Thoracic aorta (tissue), 2 donors: Measurements from ENCODE around the gene HPCAL1. TPM values are rescaled to one million over a fixed set of nuclear protein-coding genes. Genes with fewer than 3 reads are reported as not detected.

Source experiments
- ATAC-seq: fragments of 150-250 bp; one replicate; pipeline ENCODE4 v1.8.0; 2017; ENCODE audit warnings: low read depth; ENCODE audit not compliant: insufficient number of reproducible peaks, low FRiP score
- DNase-seq: peaks from one replicate; pipeline ENCODE4 v3.0.0-alpha.2; 2020; ENCODE audit warnings: low spot score
- H3K27ac ChIP-seq, 2 donors: fragments of 200-600 bp; sonication (generic); 1 replicate in 1 of 2; 2 replicates in 1 of 2; pipeline ENCODE4 v1.5.1; 2016; ENCODE audit warnings: mild to moderate bottlenecking in 2 of 2, moderate library complexity in 2 of 2
- H3K27me3 ChIP-seq: fragments of 200-600 bp; sonication (generic); replicated peaks from 2 replicates; pipeline ENCODE4 v1.6.0; 2016; ENCODE audit warnings: mild to moderate bottlenecking; ENCODE audit not compliant: insufficient read depth
- H3K36me3 ChIP-seq: fragments of 200-600 bp; sonication (generic); one replicate; pipeline ENCODE4 v1.5.1; 2016
- H3K4me1 ChIP-seq, 2 donors: fragments of 200-600 bp; sonication (generic); 1 replicate in 1 of 2; 2 replicates in 1 of 2; pipeline versions ENCODE4 v1.5.1 to v1.6.0; 2016; ENCODE audit warnings: low read depth in 2 of 2, mild to moderate bottlenecking in 1 of 2; ENCODE audit not compliant: control insufficient read depth in 1 of 2
- H3K4me3 ChIP-seq: fragments of 200-600 bp; sonication (generic); 2 replicates; pipeline ENCODE4 v1.5.1; 2016; ENCODE audit warnings: mild to moderate bottlenecking
- H3K9me3 ChIP-seq: fragments of 200-600 bp; sonication (generic); 2 replicates; pipeline ENCODE4 v1.5.1; 2016
- CTCF ChIP-seq: fragments of 200-600 bp; sonication (generic); IDR thresholded peaks from one replicate; pipeline ENCODE4 v1.5.1; 2019; ENCODE audit warnings: antibody characterized with exemption
- total RNA-seq, 2 donors: library from RNA; depleted of rRNA; stranded (reverse); fragments of >200 nt; gene quantifications; one replicate each; pipeline versions ENCODE4 v1.1.0 to v1.2.3, GENCODE V29; 2016

Gene HPCAL1
- total RNA-seq, 2 donors from 2014 or later, result 34.6 to 50.2 TPM

DNA sequence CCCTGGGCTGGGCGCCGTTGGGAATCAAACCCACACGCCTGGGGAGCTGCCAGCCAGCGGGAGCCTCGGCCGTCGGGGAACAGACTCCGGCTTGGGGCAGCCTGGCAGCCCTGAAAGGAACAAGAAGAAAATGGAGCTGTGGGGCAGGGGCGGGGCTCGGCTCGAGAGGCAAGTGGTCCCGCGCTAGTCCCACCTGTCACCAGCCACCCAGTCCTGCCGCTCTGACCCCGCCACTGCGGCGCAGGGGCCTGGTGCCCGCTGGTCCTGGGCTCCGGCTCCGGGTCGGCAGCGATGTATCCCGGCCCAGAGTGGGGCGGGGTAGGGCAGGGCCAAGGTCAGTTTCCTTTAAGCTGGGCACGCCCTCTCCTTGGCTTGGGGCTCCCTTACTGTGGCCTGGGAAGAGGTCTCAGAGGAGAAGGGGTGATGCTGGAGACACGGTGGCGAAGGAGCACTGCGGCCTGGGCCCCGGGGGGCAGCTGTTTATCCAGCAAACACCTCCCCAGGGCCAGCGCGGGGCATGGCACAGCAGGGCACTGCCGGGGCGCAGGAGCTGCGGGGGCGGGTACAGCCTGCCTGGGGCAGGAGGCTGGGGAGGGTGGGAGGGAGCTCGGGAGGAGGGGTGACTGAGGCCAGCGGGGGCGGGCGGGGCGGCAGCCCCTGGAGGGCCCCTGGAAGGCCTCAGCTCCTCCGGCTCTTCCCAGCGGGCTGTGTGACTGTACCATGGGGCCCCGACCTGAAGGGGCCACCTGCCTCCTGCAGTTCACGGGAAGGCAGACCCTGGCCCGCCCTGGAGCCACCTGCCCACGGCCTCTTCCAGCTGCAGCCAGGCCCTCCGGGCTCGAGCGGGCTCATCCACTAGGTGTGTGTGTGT lies 129.8 kb downstream of the HPCAL1 start:
- peak overlapping the region; percentile 53 for H3K4me3 ChIP-seq

GRCh38 chr2:10433264-10433946 lies 130.7 kb downstream of the HPCAL1 start:
- TF ChIP-seq CTCF, result no peak
- Histone ChIP-seq H3K27ac (no peak overlapping the region), H3K9me3 (no peaks in the 10 kb centered on the region), H3K4me3 (no peak overlapping the region), H3K36me3 (no peaks in the 10 kb centered on the region), H3K4me1 (peaks cover 0 to 8% of the 10 kb centered on the region in 2 donors), H3K27me3 (no peaks in the 10 kb centered on the region)
- DNase-seq, result no peak
- ATAC-seq, result no peak

More for the DNA sequence above, 129.8 kb downstream of the HPCAL1 start:
- H3K4me1 ChIP-seq, result peaks cover 0 to 8% of the 10 kb centered on the region in 2 donors
- ATAC-seq (no peak), DNase-seq (no peak)
- H3K36me3 ChIP-seq, result no peaks in the 10 kb centered on the region
- H3K9me3 ChIP-seq, result no peaks in the 10 kb centered on the region
- no peak for TF ChIP-seq CTCF
- no peak overlapping the region for H3K27ac ChIP-seq
- no peaks in the 10 kb centered on the region for H3K27me3 ChIP-seq

DNA sequence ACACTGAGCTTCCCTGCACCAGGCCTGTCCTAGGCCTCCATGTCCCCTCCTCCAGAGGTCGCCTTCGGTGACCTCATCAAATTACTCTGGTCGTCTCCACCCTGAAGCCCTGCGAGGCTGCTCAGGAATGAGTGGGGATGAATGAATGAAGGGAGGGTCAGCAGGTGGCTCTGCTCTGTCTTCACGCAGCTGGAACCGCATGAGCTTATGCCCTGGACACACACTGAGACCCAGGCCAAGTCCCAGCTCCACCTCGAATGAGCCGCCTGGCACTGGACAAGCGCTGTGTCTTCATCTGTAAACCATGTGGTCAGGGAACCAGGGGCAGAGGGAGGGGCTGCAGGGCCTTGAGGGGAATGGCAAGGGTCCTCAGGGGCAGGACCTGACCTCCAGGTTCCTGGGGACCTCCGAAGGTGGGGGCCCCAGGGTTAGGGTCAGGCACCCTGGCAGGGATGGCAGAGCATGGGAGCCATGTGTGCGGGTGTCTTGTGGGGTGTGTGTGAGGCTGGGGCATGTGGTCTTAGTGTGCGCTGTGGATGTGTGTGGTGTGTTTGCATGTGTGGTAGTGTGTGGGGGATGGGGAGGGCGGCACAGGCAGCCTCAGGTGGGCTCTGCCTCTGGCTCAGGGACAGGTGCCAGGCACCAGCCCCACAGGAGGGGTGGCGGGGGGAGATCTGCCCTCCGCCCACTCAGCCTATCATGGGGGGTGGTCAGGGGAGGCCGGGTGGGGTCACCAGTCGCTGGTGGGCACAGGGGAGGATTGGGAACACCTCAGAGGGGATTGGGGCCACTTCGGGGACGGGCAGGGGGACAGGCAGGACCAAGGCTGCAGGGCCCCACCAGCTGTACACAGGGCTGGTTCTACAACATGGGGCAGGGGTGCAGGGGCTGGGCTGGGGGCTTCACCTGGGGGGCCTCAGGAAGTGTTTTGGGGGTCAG lies 131.5 kb downstream of the HPCAL1 start:
- Histone ChIP-seq H3K27me3 (no peaks in the 10 kb centered on the region), H3K4me1 (peaks cover 0 to 12% of the 10 kb centered on the region in 2 donors), H3K4me3 (no peak overlapping the region), H3K36me3 (no peaks in the 10 kb centered on the region), H3K27ac (no peak overlapping the region), H3K9me3 (no peaks in the 10 kb centered on the region)
- ATAC-seq, result no peak
- no peak for TF ChIP-seq CTCF
- DNase-seq, result no peak

DNA sequence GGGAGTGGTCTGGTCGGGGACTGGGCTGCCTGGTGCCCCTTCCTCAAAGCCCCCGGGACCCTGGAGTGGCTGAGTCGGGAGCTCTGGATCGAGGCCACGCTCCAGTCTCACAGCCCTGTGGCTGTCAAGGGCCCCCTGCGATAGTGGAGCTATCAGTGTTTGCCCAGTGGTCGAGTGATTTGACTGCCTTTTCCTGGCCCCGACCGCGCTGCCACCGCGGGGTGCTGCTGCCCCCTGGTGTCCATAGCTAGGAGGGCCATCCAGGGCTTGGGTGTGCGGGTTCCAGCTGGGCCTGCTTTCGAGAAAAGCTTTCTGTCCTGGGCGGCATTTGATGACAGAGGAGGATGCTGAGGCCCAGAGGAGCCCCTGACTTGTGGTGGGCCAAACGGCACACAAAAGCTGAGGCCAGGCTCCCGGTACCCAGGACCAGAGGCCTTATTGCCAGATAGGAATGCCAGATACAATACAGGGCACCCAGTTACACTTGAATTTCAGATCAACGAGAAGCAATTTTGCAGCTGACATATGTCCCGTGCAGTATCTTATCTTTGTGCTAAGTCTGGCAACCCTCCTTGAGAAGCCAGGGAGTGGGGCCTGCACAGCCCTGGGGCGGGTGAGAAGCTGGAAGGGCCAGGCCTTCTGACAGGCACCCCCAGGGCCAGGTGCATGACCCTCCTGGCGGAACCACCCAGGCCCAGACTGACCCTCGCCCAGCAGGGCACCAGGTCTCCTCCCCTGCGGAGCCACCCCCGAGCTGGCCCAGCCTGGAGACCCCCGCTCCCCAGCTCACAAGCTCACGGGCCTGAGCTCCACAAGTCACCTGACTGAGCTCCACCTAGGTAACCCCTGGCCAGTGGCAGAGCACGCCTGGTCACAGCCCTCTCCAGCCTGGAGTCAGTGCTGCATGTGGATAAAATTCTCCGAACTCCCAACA lies 132.4 kb downstream of the HPCAL1 start:
- peak; percentile 98 for TF ChIP-seq CTCF
- H3K4me3 ChIP-seq, result no peak overlapping the region
- ATAC-seq (no peak), DNase-seq (no peak)
- peaks cover 0 to 16% of the 10 kb centered on the region in 2 donors for H3K4me1 ChIP-seq
- no peak overlapping the region for H3K27ac ChIP-seq
- peaks cover 7% of the 10 kb centered on the region for H3K36me3 ChIP-seq
- H3K27me3 ChIP-seq, result no peaks in the 10 kb centered on the region
- H3K9me3 ChIP-seq, result no peaks in the 10 kb centered on the region
